Measurements from ENCODE around the gene RAD51B.
A peak's percentile ranks its signal among the peaks of the same experiment; 100 is the strongest.

The RAD51B gene

DNA sequence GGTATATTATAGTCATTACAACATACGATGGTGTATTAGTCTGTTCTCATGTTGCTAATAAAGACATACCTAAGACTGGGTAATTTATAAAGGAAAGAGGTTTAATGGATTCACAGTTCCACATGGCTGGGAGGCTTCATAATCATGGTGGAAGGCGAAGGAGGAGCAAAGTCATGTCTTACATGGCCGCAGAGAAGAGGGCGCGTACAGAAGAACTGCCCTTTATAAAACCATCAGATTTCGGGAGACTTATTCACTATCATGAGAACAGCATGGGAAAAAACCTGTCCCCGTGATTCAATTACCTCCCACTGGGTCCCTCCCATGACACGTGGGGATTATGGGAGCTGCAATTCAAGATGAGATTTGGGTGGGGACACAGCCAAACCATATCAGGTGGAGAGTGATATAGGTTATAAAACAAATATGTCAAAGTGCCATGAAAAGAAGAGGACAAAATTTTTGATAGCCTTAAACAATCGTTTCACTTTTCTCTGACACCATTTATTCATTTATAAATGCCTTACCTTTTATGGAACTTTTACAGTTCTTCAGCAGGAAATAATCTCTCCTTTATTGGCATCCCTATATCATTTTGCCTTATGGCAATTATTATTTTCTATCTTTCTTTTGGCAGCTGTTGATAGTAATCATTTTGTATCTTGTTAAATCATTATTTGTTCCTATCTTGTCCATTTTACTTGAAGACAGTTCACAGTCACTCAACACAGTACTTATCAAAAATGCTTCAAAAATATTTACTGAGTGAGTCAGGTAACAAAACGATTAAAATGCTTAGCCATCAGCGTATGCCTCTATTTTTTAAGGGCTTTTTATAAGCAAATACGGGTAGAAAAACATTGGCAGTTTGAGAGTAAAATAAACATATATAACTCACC is 196.0 kb downstream of the RAD51B start:
- Histone ChIP-seq H3K4me3 (ENCODE audit: low read depth, low read length) (no peak overlapping the region), H3K4me1 (ENCODE audit: control insufficient read depth, insufficient read depth, low read length) (peaks cover 30% of the 10 kb centered on the region), H3K27ac (ENCODE audit: extremely low read depth, low read depth, low read length) (no peak overlapping the region), H3K9me3 (ENCODE audit: control insufficient read depth, insufficient read depth, low read depth, low read length) (no peaks in the 10 kb centered on the region; the same call in 1 of the 2 replicates), H3K36me3 (ENCODE audit: control insufficient read depth in 2 of 2, insufficient read depth in 1 of 2, low read length in 2 of 2) (no peaks in the 10 kb centered on the region)
- CTCF ChIA-PET = no interaction called here
- TF ChIP-seq ZNF629 (tag by site-specific recombination; IDR thresholded peaks at IDR 0.05) (no peak), ZNF585B (tag by site-specific recombination; IDR thresholded peaks at IDR 0.05) (peak; percentile 34; the same call in 1 of the 2 replicates), PRDM10 (tag by site-specific recombination; IDR thresholded peaks at IDR 0.05) (no peak), ZNF112 (tag by site-specific recombination; IDR thresholded peaks at IDR 0.05) (no peak), SETDB1 (IDR thresholded peaks at IDR 0.05; ENCODE audit: insufficient read length, low read length) (peak; percentile 89)
- POLR2A ChIA-PET = no interaction called here

DNA sequence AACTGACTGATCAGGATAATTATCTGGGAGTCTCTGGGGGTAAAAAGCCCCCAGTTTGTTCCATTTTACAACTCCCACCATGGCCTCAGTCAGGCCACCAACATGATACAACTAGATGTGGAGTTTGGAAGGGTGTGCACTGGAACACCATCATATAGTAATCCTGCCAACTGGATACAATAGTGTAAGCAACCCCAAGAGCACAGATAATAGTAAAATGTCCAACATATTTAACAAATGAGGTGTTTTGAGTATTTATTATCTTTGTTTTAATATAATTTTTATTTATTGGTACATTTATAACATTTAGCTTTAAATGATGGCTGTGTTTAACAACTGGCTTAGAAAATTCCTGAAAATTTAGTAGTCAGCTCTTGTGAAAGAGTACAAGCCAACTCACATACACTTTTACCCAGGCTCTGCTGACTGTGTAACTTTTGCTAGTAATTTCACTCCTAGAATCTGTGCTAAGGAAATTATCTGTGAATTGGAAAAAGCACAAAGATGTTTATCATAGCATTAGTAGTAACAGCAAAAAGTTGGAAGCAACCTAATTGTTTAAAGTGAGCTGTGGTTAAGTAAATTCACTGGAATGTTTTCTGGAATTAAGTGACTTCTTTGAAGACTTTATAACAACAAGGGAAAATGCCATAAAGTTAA is 196.8 kb downstream of the RAD51B start:
- H3K27ac ChIP-seq (ENCODE audit: extremely low read depth, low read depth, low read length) = no peak overlapping the region
- ChIA-PET CTCF (no interaction called here), POLR2A (no interaction called here)
- H3K36me3 ChIP-seq (ENCODE audit: control insufficient read depth in 2 of 2, insufficient read depth in 1 of 2, low read length in 2 of 2) = no peaks in the 10 kb centered on the region
- TF ChIP-seq YY1 (tag by site-specific recombination; IDR thresholded peaks at IDR 0.05) = no peak
- TF ChIP-seq, protein P1, sequence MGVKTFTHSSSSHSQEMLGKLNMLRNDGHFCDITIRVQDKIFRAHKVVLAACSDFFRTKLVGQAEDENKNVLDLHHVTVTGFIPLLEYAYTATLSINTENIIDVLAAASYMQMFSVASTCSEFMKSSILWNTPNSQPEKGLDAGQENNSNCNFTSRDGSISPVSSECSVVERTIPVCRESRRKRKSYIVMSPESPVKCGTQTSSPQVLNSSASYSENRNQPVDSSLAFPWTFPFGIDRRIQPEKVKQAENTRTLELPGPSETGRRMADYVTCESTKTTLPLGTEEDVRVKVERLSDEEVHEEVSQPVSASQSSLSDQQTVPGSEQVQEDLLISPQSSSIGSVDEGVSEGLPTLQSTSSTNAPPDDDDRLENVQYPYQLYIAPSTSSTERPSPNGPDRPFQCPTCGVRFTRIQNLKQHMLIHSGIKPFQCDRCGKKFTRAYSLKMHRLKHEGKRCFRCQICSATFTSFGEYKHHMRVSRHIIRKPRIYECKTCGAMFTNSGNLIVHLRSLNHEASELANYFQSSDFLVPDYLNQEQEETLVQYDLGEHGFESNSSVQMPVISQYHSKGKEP (tag by site-specific recombination; IDR thresholded peaks at IDR 0.05) = no peak
- TF ChIP-seq WT1 (tag by site-specific recombination; IDR thresholded peaks at IDR 0.05) = no peak
- TF ChIP-seq ZNF23 (tag by site-specific recombination; IDR thresholded peaks at IDR 0.05; ENCODE audit: borderline replicate concordance) = no peak
- TF ChIP-seq ZBTB10 (tag by site-specific recombination; IDR thresholded peaks at IDR 0.05) = no peak
- peak; percentile 64 for TF ChIP-seq PRDM6 (tag by site-specific recombination; IDR thresholded peaks at IDR 0.05)
- no peak for TF ChIP-seq BCL11A (tag by site-specific recombination; IDR thresholded peaks at IDR 0.05; ENCODE audit: low read depth)
- TF ChIP-seq ZNF175 (tag by site-specific recombination; IDR thresholded peaks at IDR 0.05) = no peak
- TF ChIP-seq, protein P2, sequence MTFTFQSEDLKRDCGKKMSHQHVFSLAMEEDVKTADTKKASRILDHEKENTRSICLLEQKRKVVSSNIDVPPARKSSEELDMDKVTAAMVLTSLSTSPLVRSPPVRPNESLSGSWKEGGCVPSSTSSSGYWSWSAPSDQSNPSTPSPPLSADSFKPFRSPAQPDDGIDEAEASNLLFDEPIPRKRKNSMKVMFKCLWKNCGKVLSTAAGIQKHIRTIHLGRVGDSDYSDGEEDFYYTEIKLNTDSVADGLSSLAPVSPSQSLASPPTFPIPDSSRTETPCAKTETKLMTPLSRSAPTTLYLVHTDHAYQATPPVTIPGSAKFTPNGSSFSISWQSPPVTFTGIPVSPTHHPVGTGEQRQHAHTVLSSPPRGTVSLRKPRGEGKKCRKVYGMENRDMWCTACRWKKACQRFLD (tag by site-specific recombination; IDR thresholded peaks at IDR 0.05) = no peak
- TF ChIP-seq ZNF138 (tag by site-specific recombination; IDR thresholded peaks at IDR 0.05; ENCODE audit: borderline replicate concordance) = no peak
- no peak for TF ChIP-seq BCL6B (tag by site-specific recombination; IDR thresholded peaks at IDR 0.05)
- TF ChIP-seq ZNF596 (tag by site-specific recombination; IDR thresholded peaks at IDR 0.05) = no peak
- TF ChIP-seq ZNF585B (tag by site-specific recombination; IDR thresholded peaks at IDR 0.05) = 0 out of 2 replicates have a peak, but pooled peaks have one; percentile 0
- TF ChIP-seq EGR2 (tag by site-specific recombination; IDR thresholded peaks at IDR 0.05; ENCODE audit: low read depth) = no peak
- no peak overlapping the region for H3K4me3 ChIP-seq (ENCODE audit: low read depth, low read length)
- H3K4me1 ChIP-seq (ENCODE audit: control insufficient read depth, insufficient read depth, low read length) = peaks cover 30% of the 10 kb centered on the region
- H3K9me3 ChIP-seq (ENCODE audit: control insufficient read depth, insufficient read depth, low read depth, low read length) = no peaks in the 10 kb centered on the region; the same call in 1 of the 2 replicates

All from HEK293 (cell line).